ENCODE data around the gene NCOA7.

The NCOA7 gene

DNA sequence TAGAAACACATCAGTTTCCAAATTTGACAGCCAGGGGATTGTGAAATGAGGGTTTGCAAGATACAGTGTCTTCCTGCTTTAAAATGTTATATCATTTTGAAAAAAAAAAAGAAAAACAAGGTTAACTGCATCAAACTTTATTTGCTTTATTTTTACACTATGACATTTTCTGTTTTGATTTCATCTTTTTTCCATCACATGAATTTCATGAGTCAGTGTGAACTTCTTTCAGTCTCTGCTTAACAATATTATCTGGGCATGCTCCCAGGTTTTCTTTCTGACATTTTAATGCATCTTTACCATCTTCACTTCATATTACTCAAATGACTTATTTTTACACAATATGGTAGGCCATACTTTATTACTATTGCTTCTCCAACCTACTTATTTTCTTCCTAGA, 1.9 kb downstream of the NCOA7 start:
- peaks cover 39 to 43% of the 10 kb centered on the region in 2 experiments for H3K4me1 ChIP-seq (ENCODE audit: control insufficient read depth in 1 of 2, insufficient read depth in 1 of 2, low read depth in 1 of 2, low read length in 1 of 2)
- no peak overlapping the region for H3K4me3 ChIP-seq (ENCODE audit: low read depth in 1 of 2, low read length in 1 of 2)
- H3K36me3 ChIP-seq: no peaks in the 10 kb centered on the region
- H3K9me3 ChIP-seq: no peaks in the 10 kb centered on the region
- TF ChIP-seq, protein P1, sequence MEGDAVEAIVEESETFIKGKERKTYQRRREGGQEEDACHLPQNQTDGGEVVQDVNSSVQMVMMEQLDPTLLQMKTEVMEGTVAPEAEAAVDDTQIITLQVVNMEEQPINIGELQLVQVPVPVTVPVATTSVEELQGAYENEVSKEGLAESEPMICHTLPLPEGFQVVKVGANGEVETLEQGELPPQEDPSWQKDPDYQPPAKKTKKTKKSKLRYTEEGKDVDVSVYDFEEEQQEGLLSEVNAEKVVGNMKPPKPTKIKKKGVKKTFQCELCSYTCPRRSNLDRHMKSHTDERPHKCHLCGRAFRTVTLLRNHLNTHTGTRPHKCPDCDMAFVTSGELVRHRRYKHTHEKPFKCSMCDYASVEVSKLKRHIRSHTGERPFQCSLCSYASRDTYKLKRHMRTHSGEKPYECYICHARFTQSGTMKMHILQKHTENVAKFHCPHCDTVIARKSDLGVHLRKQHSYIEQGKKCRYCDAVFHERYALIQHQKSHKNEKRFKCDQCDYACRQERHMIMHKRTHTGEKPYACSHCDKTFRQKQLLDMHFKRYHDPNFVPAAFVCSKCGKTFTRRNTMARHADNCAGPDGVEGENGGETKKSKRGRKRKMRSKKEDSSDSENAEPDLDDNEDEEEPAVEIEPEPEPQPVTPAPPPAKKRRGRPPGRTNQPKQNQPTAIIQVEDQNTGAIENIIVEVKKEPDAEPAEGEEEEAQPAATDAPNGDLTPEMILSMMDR (IDR thresholded peaks at IDR 0.05): no peak
- no peaks in the 10 kb centered on the region for H3K27me3 ChIP-seq
- H3K27ac ChIP-seq: peak overlapping the region; percentile 87

DNA sequence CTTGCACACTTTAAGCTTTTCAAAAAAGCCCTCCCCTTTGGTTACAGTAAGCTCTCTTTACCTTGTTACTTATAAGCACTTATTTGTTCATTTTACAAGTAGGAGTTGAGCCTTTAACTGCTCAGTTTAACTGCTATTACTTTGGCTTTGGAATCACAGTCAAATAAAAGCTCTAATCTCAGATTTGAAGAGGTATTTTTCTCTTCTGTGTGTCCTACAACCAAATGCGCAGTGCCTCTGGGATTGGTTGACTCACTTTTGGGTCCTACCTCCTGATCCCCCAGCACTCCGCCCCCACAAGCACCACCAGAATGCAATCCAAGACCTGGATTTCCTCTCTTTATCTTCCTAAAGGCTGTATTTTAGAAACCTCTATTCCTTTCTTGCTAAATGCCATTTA, 2.5 kb downstream of the NCOA7 start:
- TF ChIP-seq, protein P1 (IDR thresholded peaks at IDR 0.05): no peak
- Histone ChIP-seq H3K4me1 (ENCODE audit: control insufficient read depth in 1 of 2, insufficient read depth in 1 of 2, low read depth in 1 of 2, low read length in 1 of 2) (peaks cover 43 to 45% of the 10 kb centered on the region in 2 experiments), H3K36me3 (no peaks in the 10 kb centered on the region), H3K4me3 (ENCODE audit: low read depth in 1 of 2, low read length in 1 of 2) (no peak overlapping the region), H3K9me3 (no peaks in the 10 kb centered on the region), H3K27ac (peak overlapping the region; percentile 87), H3K27me3 (no peaks in the 10 kb centered on the region)

DNA sequence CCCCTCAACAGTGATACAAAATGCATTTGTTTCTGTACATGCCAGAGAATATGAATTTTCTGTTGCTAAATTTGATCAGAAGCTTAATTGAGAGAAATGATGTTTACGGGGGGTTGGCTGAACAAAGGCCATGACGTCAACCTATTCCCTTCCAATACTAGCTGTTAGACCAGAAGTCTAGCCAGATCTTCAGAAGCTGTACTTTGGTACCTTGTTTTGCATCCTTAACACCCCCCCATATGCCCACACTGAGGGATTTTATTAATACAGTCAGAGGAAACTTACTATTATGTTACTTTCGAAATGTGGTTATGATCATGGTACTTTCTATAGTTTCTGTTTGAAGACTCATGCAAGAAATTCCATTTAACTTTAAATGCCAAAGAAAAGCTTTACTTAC, 3.1 kb downstream of the NCOA7 start:
- H3K4me3 ChIP-seq (ENCODE audit: low read depth in 1 of 2, low read length in 1 of 2): no peak overlapping the region
- no peaks in the 10 kb centered on the region for H3K9me3 ChIP-seq
- no peaks in the 10 kb centered on the region for H3K36me3 ChIP-seq
- H3K27me3 ChIP-seq: no peaks in the 10 kb centered on the region
- TF ChIP-seq, protein P1 (IDR thresholded peaks at IDR 0.05): no peak
- peaks cover 47 to 50% of the 10 kb centered on the region in 2 experiments for H3K4me1 ChIP-seq (ENCODE audit: control insufficient read depth in 1 of 2, insufficient read depth in 1 of 2, low read depth in 1 of 2, low read length in 1 of 2)
- no peak overlapping the region for H3K27ac ChIP-seq

DNA sequence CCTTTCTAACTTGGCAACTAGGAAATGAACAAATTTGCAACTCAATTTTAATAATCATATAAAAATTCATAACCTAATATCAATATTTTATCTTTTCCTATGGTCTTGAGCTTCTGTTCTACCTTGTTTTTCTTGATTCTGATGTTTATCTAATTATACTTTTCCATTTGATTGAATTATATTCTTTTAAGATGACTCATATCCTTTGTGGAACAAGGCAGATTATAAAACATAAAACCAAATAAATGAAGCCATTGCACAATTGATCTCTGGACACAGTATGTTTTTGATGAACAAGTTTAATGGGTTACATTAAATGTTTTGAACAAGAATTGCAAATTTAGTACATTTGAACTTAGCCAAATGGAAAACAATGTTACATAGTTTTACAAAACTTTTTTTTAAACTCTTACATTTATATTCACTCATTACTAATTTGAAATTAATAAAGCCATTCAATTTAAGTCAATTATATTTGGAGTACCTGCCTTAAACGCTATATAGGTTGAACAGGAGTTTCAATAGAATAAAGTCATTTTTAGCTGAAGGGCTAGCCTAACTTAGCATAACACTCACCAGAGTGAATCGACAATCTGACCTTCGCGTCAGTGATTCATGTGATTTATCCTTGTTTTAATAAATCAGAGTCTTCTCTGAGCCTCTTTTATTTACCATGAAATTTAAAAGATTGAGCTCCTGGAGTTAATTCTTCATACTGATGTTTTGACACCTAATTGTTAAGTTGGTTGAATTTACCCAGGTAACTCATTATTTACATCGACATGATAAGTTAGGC, 3.8 kb downstream of the NCOA7 start:
- peaks cover 45 to 51% of the 10 kb centered on the region in 2 experiments for H3K4me1 ChIP-seq (ENCODE audit: control insufficient read depth in 1 of 2, insufficient read depth in 1 of 2, low read depth in 1 of 2, low read length in 1 of 2)
- no peak overlapping the region for H3K27ac ChIP-seq
- TF ChIP-seq, protein P1 (IDR thresholded peaks at IDR 0.05): no peak
- no peaks in the 10 kb centered on the region for H3K27me3 ChIP-seq
- no peaks in the 10 kb centered on the region for H3K9me3 ChIP-seq
- H3K36me3 ChIP-seq: no peaks in the 10 kb centered on the region
- no peak overlapping the region for H3K4me3 ChIP-seq (ENCODE audit: low read depth in 1 of 2, low read length in 1 of 2)

DNA sequence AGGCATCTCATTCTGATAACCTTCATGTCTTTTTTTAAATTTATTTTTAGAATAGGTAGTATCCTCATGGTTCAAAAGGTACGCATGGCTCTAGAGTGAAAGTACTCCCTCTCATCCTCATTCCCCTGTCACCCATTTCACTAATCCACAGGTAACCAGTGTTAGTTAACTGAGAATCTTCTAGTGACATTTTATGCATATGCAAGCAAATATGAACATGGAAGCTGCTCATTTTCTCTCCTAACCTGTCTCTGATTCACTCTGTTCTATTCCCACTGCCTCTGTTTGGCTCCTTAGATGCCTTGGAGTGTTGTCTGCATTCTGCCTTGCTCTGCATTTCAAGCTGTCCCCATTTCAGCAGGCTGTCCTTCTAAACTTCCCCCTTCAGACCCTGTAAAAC, 4.5 kb downstream of the NCOA7 start:
- H3K9me3 ChIP-seq: no peaks in the 10 kb centered on the region
- TF ChIP-seq, protein P1 (IDR thresholded peaks at IDR 0.05): no peak
- H3K4me3 ChIP-seq (ENCODE audit: low read depth in 1 of 2, low read length in 1 of 2): no peak overlapping the region
- no peaks in the 10 kb centered on the region for H3K27me3 ChIP-seq
- H3K4me1 ChIP-seq (ENCODE audit: control insufficient read depth in 1 of 2, insufficient read depth in 1 of 2, low read depth in 1 of 2, low read length in 1 of 2): peaks cover 39 to 44% of the 10 kb centered on the region in 2 experiments
- H3K36me3 ChIP-seq: no peaks in the 10 kb centered on the region
- H3K27ac ChIP-seq: no peak overlapping the region

Data from neutrophil (primary cell).